DMS114 treated with DMSO at 0.1 percent for 48 hours (cell line): ENCODE data around the gene FAM174A.
"Not testable (repeated sequence)": the region's sequence is repeated elsewhere in the genome, so short reads cannot be mapped to it uniquely, and the experiment has no call there.

Experiments used
- DNase-seq: peaks from one replicate; lab custom pipeline; 2025; ENCODE audit not compliant: unreplicated experiment; lab: John Stamatoyannopoulos, UW

FAM174A gene

GRCh38 chr5:100575815-100576214 is 40.6 kb downstream of the FAM174A start:
- DNase-seq: no peak

- no peak for DNase-seq
Measured at GRCh38 chr5:100576217-100576751, 41.1 kb downstream of the FAM174A start.

DNA sequence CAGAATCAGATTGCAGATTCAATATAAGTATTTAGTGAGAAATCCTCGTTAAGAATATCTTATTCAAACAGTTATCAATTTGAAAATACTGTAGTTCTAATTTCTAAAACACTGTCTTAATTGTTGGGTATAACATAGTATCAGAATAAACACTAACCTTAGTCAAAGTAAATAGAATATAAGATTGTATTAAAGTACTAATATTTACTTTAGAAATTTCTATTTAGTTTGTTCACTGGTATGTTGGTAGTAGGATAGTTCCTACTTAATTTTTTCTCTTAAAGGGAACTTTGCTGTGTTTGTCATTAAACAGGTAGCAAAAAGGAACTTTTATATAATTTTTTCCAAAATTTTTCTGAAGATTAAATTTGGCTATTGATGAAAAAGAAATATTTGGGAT is 42.3 kb downstream of the FAM174A start:
- DNase-seq: no peak

GRCh38 chr5:100584069-100584468 is 48.9 kb downstream of the FAM174A start:
- no peak for DNase-seq

DNA sequence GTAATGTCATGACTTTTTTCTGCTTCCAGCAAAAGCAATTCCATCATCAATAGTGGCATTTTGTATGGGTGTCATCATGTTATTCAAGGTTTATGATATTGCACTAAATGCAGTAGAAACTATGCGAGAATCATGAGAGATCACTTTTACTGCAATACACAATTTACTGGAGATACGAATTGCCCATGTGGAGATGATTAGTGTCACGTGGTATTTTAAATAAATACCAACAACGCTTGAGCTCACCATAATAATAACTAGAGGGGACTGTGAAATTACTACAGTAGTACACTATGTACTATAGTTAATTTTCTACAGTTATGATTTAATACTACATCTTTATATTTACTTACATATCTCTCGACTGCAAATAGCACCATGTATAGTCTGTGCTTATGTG is 49.7 kb downstream of the FAM174A start:
- no peak for DNase-seq

- no peak for DNase-seq
Measured at GRCh38 chr5:100590867-100591266, 55.7 kb downstream of the FAM174A start.

GRCh38 chr5:100595152-100595811 is 60.1 kb downstream of the FAM174A start:
- no peak for DNase-seq

GRCh38 chr5:100595812-100596173 is 60.6 kb downstream of the FAM174A start:
- no peak for DNase-seq

DNA sequence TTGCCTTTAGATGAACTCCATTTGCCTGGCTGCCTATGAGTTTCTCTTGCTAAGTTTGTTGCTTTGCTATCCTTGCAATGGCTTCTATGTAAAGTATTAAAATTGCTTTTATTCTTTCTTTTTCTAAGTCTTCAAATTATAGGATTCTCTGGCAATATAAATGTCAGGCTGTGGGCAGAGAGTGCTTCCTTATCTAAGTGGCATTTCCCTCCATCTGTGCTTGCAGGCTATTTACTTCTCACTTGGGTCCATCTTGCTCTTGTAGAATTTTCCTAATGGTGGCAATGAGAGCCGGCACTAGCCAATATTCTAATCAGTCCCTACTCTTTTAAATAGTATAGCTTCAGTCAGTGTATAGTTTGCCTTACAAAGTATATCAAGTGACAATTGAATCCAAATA is 63.3 kb downstream of the FAM174A start:
- DNase-seq: no peak

GRCh38 chr5:100600298-100600994 is 65.3 kb downstream of the FAM174A start:
- no peak for DNase-seq

GRCh38 chr5:100603141-100603540 is 68.0 kb downstream of the FAM174A start:
- DNase-seq: no peak

DNA sequence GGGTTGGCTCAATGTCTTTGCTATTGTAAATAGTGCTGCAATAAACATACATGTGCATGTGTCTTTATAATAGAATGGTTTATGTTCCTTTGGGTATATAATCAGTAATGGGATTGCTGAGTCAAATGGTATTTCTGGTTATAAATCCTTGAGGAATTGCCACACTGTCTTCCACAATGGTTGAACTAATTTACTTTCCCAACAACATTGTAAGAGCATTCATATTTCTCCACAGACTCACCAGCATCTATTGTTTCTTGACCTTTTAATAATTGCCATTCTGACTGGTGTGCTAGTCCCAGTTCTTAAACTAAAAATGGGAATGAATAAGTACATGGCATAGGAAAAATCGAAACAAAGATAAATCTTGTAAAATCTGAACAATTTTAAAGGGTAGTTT is 68.8 kb downstream of the FAM174A start:
- DNase-seq: not testable (repeated sequence)

GRCh38 chr5:100609594-100609993 is 74.4 kb downstream of the FAM174A start:
- no peak for DNase-seq

- no peak for DNase-seq
Measured at GRCh38 chr5:100614308-100614707, 79.1 kb downstream of the FAM174A start.

- no peak for DNase-seq
Measured at GRCh38 chr5:100615362-100615761, 80.2 kb downstream of the FAM174A start.

GRCh38 chr5:100616291-100616690 is 81.1 kb downstream of the FAM174A start:
- no peak for DNase-seq

DNA sequence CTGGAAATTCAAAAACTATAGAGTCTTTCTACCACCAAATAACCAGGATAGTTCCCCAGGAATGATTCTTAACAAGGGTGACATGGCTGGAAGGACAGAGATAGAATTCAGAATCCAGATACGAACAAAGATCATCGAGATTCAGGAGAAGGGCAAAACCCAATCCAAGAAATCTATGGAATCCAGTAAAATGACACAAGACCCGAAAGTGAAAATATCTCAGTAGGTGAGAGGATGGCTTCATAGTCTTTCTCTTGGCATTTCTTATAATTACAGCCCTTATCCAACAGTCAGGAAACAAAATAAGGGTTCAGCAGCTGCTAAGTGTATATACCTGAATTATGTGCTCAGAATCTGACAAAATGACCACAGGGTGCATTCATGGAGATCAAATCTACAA is 81.8 kb downstream of the FAM174A start:
- no peak for DNase-seq

GRCh38 chr5:100623719-100624118 is 88.5 kb downstream of the FAM174A start:
- DNase-seq: no peak

DNA sequence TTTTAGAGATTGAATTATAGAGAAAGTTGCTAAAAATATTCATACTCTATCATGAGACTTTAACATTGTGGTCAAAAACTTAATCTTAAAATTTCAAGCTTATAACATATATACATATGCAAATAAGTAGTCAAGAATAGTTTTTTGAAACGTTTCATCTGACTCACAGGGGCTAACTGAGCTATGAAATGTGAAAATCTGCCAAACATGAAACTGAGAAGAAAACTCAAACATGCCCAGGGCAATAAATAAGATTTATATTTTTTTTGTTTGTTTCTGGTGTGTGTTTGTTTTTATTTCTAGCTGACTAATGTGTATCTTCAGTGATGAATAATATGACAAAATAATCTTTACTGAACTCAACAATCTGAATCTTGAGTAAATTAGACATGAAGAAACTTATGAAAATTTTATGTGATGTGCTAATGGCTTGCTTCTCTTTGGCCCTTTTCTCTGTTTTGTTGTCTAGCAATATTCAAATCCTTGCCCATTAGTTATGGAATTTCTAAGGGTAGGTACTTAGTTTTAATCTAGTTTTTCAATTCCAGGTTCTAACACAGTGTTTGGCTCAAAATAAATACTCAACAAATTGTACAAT is 99.9 kb downstream of the FAM174A start:
- DNase-seq: no peak
